HepG2 (cell line): ENCODE results near the gene MAB21L4. TPM values are rescaled to one million over a fixed set of nuclear protein-coding genes. Genes with fewer than 3 reads are reported as not detected.

Experiments
- IRX3 ChIP-seq: sonication (generic); formaldehyde crosslinking; IDR thresholded peaks from 2 replicates; pipeline ENCODE4 v1.8.1; 2023; ENCODE audit warnings: mild to moderate bottlenecking, low read depth, missing genetic modification reagents, borderline replicate concordance
- LCORL ChIP-seq, 2 experiments: fragments of 450-650 bp in 1 of 2; sonication (generic) in 1 of 2; formaldehyde crosslinking in 1 of 2; IDR thresholded peaks; 2 replicates each; pipeline versions ENCODE4 v1.5.0 to v1.6.1; 2017 to 2020; ENCODE audit warnings: antibody characterized with exemption in 1 of 2, missing genetic modification reagents in 1 of 2
- SP140L ChIP-seq: sonication (generic); formaldehyde crosslinking; IDR thresholded peaks from 2 replicates; pipeline ENCODE4 v1.4.0; 2020; ENCODE audit warnings: missing genetic modification reagents, borderline replicate concordance
- SRSF4 ChIP-seq: fragments of 200-400 bp; formaldehyde crosslinking; IDR thresholded peaks from one replicate; pipeline ENCODE4 v1.6.1; 2018; ENCODE audit warnings: mild to moderate bottlenecking, low read depth, low read length, moderate library complexity; ENCODE audit not compliant: poor library complexity, severe bottlenecking
- ZFP37 ChIP-seq: sonication (generic); formaldehyde crosslinking; IDR thresholded peaks from 2 replicates; pipeline ENCODE4 v1.4.0; 2020; ENCODE audit warnings: missing genetic modification reagents, borderline replicate concordance
- ZFYVE20 ChIP-seq: sonication (generic); formaldehyde crosslinking; IDR thresholded peaks from 2 replicates; pipeline ENCODE4 v1.8.0; 2023; ENCODE audit warnings: low read depth, mild to moderate bottlenecking, moderate library complexity, missing genetic modification reagents, borderline replicate concordance
- ZNF598 ChIP-seq: sonication (generic); formaldehyde crosslinking; IDR thresholded peaks from 2 replicates; pipeline ENCODE4 v1.5.1; 2020; ENCODE audit warnings: mild to moderate bottlenecking, missing genetic modification reagents, borderline replicate concordance
- ZNF639 ChIP-seq: conservative IDR thresholded peaks from 2 replicates; pipeline ENCODE4 v1.6.1; 2018; ENCODE audit warnings: missing genetic modification reagents
- ZNF703 ChIP-seq: sonication (generic); formaldehyde crosslinking; IDR thresholded peaks from 2 replicates; pipeline ENCODE4 v1.5.1; 2020; ENCODE audit warnings: missing genetic modification reagents, mild to moderate bottlenecking, moderate library complexity, borderline replicate concordance
- polyA plus RNA-seq, 8 experiments: library from polyadenylated mRNA; depleted of rRNA in 3 of 8; stranded (reverse) in 7 of 8; unstranded in 1 of 8; fragments of >200 nt; fragmentation: Illumina TruSeq in 4 of 8; extraction: Trizol in 4 of 8; gene quantifications; 2 replicates each; pipeline versions ENCODE4 v1.2.1 to v1.2.3, GENCODE V29; 2011 to 2016; ENCODE audit warnings: low read depth in 4 of 8, missing spikeins in 1 of 8, mixed read lengths in 1 of 8; ENCODE audit not compliant: insufficient read depth in 1 of 8
- total RNA-seq, 5 experiments: library from RNA; depleted of rRNA; stranded (reverse); fragments of >200 nt; fragmentation: Illumina TruSeq; extraction: Trizol; gene quantifications; 2 replicates each; pipeline ENCODE4 v1.2.3, GENCODE V29; 2016; ENCODE audit warnings: low read depth in 1 of 5
- TF ChIP-seq, protein P1 (sequence below): sonication (generic); formaldehyde crosslinking; IDR thresholded peaks from 2 replicates; pipeline ENCODE4 v1.8.1; 2023; ENCODE audit warnings: missing genetic modification reagents, mild to moderate bottlenecking, borderline replicate concordance
- TF ChIP-seq, protein P2 (sequence below): sonication (generic); formaldehyde crosslinking; IDR thresholded peaks from 2 replicates; pipeline ENCODE4 v1.5.0; 2020; ENCODE audit warnings: mild to moderate bottlenecking, missing genetic modification reagents, borderline replicate concordance
- TF ChIP-seq, protein P3 (sequence below): sonication (generic); formaldehyde crosslinking; IDR thresholded peaks from 2 replicates; pipeline ENCODE4 v1.5.0; 2020; ENCODE audit warnings: mild to moderate bottlenecking, missing genetic modification reagents, borderline replicate concordance

The MAB21L4 gene
- total and polyA plus RNA-seq, 2 of the 13 experiments (the other 11 are each of a cell fraction or from before 2014, with no cell fraction given): 3.0 to 14.0 TPM

DNA sequence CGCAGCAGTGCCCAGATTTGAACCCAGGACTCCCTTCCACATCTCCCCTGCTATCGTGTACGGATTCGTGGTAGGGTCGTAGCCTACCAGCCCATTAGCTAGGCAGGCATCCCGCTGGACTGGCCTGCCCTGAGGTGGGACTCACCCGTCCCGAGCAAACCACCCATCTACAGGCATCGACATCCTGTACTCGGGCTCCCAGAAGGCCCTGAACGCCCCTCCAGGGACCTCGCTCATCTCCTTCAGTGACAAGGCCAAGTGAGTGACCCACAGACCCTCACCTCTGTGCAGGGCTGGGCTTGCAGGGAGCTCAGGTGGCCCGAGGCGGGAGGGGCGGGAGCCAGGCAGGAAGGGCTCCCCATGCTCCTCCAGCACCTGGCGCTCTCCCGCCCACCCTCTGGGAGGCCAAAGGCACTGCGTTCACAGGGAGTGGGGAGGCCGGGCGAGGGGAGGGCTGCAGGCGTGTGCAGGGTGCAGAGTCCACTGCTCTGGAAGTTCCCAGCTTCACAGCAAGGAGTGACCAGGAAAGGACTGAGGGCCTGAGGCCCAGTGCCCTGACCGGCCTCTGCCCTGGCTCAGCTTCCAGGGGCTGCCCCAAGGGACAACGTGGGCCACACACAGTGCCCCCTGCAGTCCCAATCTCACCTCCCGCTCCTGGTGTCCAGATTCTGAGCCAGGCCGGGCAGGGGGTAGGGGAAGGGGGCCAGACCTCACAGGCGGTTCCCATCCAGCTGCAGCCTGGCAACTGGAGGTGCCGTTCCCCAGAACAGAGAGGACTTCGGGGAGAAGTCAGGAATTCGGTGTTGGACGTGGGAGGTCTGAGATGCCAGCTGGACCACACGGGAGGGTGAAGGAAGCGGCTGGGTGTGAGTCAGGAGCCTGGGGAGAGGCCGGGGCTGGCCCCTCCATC is 21.9 kb downstream of the MAB21L4 start (continued):
- TF ChIP-seq ZNF598 (peak; percentile 63), LCORL (IDR thresholded peaks at IDR 0.05) (no peak), LCORL (CRISPR knock-in tag; IDR thresholded peaks at IDR 0.05) (peak; percentile 100), ZFP37 (peak; percentile 91), IRX3 (no peak), ZNF639 (CRISPR knock-in tag) (no peak; the same call in 1 of the 2 replicates), SRSF4 (no peak), SP140L (no peak), ZNF703 (CRISPR knock-in tag) (no peak), ZFYVE20 (peak; percentile 56; the same call in 1 of the 2 replicates)
- TF ChIP-seq, protein P1, sequence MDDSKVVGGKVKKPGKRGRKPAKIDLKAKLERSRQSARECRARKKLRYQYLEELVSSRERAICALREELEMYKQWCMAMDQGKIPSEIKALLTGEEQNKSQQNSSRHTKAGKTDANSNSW (CRISPR knock-in tag): no peak
- TF ChIP-seq, protein P2, sequence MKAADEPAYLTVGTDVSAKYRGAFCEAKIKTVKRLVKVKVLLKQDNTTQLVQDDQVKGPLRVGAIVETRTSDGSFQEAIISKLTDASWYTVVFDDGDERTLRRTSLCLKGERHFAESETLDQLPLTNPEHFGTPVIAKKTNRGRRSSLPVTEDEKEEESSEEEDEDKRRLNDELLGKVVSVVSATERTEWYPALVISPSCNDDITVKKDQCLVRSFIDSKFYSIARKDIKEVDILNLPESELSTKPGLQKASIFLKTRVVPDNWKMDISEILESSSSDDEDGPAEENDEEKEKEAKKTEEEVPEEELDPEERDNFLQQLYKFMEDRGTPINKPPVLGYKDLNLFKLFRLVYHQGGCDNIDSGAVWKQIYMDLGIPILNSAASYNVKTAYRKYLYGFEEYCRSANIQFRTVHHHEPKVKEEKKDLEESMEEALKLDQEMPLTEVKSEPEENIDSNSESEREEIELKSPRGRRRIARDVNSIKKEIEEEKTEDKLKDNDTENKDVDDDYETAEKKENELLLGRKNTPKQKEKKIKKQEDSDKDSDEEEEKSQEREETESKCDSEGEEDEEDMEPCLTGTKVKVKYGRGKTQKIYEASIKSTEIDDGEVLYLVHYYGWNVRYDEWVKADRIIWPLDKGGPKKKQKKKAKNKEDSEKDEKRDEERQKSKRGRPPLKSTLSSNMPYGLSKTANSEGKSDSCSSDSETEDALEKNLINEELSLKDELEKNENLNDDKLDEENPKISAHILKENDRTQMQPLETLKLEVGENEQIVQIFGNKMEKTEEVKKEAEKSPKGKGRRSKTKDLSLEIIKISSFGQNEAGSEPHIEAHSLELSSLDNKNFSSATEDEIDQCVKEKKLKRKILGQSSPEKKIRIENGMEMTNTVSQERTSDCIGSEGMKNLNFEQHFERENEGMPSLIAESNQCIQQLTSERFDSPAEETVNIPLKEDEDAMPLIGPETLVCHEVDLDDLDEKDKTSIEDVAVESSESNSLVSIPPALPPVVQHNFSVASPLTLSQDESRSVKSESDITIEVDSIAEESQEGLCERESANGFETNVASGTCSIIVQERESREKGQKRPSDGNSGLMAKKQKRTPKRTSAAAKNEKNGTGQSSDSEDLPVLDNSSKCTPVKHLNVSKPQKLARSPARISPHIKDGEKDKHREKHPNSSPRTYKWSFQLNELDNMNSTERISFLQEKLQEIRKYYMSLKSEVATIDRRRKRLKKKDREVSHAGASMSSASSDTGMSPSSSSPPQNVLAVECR: peak; percentile 91; the same call in 1 of the 2 replicates
- TF ChIP-seq, protein P3, sequence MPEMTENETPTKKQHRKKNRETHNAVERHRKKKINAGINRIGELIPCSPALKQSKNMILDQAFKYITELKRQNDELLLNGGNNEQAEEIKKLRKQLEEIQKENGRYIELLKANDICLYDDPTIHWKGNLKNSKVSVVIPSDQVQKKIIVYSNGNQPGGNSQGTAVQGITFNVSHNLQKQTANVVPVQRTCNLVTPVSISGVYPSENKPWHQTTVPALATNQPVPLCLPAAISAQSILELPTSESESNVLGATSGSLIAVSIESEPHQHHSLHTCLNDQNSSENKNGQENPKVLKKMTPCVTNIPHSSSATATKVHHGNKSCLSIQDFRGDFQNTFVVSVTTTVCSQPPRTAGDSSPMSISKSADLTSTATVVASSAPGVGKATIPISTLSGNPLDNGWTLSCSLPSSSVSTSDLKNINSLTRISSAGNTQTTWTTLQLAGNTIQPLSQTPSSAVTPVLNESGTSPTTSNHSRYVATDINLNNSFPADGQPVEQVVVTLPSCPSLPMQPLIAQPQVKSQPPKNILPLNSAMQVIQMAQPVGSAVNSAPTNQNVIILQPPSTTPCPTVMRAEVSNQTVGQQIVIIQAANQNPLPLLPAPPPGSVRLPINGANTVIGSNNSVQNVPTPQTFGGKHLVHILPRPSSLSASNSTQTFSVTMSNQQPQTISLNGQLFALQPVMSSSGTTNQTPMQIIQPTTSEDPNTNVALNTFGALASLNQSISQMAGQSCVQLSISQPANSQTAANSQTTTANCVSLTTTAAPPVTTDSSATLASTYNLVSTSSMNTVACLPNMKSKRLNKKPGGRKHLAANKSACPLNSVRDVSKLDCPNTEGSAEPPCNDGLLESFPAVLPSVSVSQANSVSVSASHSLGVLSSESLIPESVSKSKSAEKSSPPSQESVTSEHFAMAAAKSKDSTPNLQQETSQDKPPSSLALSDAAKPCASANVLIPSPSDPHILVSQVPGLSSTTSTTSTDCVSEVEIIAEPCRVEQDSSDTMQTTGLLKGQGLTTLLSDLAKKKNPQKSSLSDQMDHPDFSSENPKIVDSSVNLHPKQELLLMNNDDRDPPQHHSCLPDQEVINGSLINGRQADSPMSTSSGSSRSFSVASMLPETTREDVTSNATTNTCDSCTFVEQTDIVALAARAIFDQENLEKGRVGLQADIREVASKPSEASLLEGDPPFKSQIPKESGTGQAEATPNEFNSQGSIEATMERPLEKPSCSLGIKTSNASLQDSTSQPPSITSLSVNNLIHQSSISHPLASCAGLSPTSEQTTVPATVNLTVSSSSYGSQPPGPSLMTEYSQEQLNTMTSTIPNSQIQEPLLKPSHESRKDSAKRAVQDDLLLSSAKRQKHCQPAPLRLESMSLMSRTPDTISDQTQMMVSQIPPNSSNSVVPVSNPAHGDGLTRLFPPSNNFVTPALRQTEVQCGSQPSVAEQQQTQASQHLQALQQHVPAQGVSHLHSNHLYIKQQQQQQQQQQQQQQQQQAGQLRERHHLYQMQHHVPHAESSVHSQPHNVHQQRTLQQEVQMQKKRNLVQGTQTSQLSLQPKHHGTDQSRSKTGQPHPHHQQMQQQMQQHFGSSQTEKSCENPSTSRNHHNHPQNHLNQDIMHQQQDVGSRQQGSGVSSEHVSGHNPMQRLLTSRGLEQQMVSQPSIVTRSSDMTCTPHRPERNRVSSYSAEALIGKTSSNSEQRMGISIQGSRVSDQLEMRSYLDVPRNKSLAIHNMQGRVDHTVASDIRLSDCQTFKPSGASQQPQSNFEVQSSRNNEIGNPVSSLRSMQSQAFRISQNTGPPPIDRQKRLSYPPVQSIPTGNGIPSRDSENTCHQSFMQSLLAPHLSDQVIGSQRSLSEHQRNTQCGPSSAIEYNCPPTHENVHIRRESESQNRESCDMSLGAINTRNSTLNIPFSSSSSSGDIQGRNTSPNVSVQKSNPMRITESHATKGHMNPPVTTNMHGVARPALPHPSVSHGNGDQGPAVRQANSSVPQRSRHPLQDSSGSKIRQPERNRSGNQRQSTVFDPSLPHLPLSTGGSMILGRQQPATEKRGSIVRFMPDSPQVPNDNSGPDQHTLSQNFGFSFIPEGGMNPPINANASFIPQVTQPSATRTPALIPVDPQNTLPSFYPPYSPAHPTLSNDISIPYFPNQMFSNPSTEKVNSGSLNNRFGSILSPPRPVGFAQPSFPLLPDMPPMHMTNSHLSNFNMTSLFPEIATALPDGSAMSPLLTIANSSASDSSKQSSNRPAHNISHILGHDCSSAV (CRISPR knock-in tag): peak; percentile 89
